ENCODE data around the gene MED27. TPM values are rescaled to one million over a fixed set of nuclear protein-coding genes. Genes with fewer than 3 reads are reported as not detected.
A peak's percentile ranks its signal among the peaks of the same experiment; 100 is the strongest.

MED27 gene
- total RNA-seq, 1 donor from 2014 or later = 13.7 TPM

DNA sequence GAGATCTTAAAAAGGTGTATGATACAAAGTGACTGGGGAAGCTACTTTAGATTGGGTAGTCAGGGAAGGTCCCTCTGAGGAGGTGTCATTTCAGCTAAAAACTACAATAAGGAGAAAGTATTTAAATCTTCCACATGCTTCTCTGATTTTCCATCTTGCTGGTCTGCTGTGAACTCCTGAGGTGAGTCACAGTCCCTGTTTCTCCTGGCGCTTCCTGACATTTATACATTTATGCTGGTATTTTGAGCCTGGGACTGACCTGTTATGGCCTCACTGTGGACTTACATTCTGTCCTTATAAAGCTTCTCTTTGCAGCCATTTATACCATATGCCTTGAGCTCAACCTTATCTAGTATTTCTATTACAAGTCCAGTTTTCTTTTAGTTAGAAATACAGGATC, 95.1 kb downstream of the MED27 start:
- DNase-seq = no peak
- no peak for ATAC-seq (ENCODE audit: poor library complexity)
- intact Hi-C loops (cut with DNase I) = no loop called here

DNA sequence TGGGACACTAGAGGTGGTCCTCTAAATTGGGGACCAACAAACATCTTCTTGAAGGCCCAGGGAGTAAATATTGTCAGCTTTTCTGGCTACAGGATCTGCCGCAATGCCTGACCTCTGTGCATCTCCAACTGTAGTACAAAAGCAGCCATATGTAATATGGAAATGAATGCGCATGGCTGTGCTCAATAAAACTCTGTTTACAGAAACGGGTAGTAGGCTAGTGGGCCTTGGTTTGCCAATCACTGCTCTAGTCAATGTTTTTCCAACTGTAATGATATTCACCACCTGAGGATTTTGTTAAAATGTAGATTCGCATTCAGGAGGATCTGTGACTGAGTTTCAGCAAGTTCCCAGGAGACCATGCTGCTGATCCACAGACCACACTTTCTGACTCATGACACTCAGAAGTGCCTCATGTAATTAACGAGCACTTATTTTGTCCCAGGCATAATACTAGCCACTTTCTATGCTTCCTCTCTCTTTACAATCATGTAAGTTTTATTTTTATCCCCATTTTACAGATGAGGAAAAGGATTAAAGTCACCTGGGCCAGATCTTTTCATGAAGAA, 96.9 kb downstream of the MED27 start:
- intact Hi-C loops (cut with DNase I) = no loop called here
- ATAC-seq (ENCODE audit: poor library complexity) = no peak
- DNase-seq = no peak

DNA sequence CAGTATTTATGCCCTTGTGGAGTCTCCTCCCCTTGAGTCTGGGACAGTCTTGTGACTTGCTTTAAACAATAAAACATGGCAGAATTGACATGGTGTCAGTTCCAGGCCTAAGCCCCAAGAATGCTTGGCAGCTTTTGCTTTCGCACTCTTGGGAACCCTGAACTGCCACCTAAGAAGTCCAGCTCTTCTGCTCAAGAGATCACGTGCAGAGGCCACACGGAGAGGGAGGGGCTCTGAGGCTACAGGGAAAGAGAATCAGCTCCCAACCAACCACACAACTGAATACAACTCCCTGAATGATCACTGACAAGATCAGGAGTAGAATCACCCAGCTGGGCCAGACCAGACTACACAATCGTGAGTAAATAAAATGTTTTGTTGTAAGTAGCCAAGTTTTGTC, 97.6 kb downstream of the MED27 start:
- intact Hi-C loops (cut with DNase I) = no loop called here
- ATAC-seq (ENCODE audit: poor library complexity) = no peak
- no peak for DNase-seq

DNA sequence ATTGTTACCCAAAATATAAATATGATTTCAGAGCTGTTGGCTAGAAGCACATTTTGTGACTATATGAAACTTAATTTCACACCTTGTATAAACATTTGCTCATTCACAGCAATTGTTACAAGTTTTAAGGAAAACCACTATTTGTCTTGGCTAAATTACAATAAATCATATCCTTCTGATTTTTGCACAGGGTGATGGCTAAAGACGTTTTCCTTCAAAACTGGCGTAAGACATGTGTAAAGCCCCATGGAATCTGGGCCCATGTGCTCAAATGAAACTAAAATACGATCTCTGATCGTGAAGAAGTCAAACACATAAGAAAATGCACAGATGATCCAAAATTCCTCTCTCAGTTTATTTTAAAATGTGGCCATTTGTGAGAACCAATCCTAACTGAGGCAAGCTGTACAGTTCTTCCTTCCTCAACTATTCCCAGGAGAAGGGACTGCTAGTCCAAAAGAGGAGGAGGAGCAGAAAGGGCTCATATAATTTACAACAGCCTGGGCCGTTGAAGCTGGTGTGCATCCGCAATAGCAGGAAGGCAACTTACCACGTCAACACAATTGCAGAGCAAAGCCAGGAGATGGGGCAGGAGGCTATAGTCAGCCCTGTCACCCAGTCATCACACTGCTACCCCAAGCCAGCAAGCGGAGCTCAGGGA, 98.4 kb downstream of the MED27 start:
- no peak for DNase-seq
- intact Hi-C loops (cut with DNase I) = no loop called here
- ATAC-seq (ENCODE audit: poor library complexity) = peak; percentile 49

DNA sequence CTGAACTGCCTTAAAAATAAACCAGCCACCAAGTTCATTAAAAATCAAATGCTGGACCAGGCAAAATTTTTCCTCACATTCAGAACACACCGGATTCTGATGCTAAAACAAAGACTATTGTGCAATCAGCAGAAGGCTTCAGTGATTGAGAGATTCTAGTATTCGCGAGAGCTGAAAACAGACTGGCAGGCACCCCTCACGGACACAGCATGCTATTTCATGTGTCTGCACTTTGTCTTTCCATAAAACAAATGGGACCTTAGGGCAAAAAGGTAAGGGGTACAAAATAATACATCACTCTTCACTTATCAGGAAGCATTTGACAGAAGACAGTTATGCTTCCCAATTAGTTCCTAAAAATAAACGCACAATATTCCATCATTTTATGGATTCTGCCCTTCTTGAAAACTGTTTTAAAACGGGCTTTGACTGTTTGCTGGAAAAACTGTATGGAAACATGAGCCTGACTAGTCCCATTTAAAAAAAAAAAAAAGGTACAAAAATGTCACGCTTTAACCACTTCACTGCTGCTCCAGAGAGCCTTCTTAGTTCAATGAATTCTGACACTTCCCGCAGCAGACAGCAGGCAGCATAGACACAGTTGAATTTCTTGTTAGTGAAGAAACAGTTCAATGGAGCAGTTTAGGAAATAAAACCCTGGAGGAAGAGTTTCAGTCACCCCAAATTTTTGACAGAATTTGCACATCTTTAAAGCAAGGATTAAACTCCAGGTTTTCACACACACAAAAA, 99.2 kb downstream of the MED27 start:
- intact Hi-C loops (cut with DNase I) = no loop called here
- no peak for ATAC-seq (ENCODE audit: poor library complexity)
- no peak for DNase-seq

DNA sequence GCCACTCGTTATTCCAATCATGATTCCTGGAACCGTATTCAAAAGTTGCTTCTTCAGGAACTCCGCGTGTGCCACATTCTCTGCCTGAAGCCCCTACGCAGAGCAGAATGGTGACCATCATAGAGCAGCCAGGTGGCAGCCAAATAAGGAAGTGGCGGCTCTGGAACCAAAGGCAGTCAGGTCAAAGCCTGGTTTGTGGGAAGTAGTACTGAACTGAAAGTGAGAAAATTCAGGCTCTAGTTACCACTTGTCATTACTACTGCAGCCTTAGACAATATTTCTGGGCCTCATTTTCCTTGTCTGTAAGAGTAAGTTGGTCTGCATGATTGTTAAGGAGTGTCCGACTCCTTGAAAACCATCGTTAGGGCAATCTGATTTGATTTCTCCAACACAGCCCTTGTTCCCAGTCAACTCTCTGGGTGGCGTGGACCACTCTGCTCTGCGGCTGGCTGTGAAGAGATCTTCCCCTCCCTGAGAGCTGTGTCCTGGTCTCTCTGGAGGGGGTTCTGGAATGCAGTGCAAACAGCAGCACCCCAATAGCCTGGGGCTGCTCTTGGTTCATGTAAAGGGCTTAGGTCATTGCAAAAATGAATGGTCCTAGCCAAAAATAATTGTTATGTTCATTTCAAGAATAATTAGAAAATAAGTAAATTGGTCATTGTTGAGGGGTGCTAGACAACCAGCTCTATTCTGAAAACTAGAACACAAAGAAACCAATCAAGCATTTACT, 102.4 kb downstream of the MED27 start:
- DNase-seq = no peak
- no peak for ATAC-seq (ENCODE audit: poor library complexity)
- intact Hi-C loops (cut with DNase I) = no loop called here

DNA sequence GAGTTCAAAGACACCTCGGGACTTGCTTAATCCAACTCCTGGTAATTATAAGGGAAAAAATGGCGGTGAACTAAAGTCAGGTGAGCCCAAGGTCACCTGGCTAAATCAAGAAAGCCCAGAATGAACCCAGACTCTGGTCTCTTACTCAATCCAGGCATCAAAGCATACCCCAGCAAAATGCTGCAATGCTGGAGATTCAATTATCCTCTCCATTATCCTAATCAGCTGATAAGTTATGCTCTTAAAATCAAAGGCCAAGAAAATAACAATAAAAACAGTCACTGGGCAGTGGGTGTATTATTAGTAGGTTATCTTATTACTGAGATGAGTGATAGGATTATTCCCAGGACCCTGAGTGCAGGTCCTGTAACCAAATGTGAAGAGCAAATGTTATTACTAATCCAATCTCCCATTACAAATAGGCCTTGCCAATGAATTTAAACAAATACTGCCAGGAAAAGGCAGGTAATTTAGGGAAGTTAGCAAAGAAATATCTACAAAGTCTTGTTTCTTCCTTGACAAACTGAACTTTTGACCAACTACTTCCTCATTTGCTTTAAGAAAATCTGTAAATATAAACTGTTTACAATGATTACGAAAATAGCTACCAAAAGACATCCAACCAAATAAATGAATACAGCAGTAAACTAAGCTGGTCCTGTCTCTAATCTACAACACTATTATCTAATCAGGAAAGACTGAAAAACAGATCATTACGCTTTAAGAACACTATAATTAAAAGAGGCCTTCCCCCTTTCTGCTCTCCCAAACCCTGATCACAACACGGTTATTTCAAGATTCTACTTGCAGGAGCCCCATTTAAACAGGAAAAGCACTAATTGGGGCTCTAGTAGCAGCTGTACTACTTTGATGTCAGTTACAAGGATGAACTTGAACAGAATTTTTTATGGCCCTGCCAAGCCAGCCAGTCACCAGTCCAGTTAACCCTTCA, 103.2 kb downstream of the MED27 start:
- intact Hi-C loops (cut with DNase I) = no loop called here
- ATAC-seq (ENCODE audit: poor library complexity) (no peak), DNase-seq (no peak)

DNA sequence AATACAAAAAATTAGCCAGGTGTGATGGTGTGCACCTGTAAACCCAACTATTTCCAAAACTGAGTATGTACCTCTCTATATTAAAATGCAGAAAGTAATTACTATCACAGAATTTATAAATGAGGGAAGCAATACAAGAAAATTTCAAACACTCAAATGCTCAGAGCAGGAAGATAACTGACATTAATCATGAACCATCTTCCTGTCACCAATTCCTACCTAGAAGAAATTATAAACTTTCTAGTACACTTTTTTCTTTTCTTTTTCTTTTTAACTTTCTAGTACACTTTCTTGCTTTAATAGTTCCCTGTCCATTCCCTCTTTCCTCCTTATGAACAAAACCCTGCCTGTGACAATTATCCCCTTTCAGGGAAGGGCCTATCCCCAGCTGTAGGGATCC, 106.8 kb downstream of the MED27 start:
- DNase-seq (no peak), ATAC-seq (ENCODE audit: poor library complexity) (no peak)
- intact Hi-C loops (cut with DNase I) = no loop called here

DNA sequence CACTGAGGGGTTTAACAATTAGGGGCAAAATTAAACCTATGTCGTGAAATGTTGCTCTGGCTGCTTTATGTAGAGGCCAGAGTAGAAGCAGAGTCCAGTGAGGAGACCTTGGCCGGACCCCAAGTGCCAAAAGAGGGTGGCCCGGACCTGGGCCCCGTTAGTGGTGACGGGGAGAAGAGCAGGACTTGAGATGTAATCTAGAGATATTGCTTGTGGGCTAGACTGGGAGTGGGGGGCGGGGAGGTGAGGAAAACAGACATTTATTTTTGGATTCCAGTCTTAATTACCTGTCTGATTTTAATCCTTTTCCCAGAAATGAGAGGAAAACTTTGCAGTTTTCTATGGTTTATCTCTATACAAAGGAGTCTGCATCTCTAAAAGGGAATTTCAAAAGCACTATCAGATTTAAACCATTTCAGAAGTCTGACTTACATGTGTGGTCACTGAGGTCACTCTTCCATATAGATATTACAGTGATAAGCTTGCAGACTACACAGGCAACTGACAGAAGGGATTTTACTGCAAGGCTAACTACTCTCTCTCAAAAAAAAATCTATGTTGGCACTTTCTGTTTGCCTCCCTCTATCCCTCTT, 108.1 kb downstream of the MED27 start:
- intact Hi-C loops (cut with DNase I) = no loop called here
- ATAC-seq (ENCODE audit: poor library complexity) (no peak), DNase-seq (no peak)

DNA sequence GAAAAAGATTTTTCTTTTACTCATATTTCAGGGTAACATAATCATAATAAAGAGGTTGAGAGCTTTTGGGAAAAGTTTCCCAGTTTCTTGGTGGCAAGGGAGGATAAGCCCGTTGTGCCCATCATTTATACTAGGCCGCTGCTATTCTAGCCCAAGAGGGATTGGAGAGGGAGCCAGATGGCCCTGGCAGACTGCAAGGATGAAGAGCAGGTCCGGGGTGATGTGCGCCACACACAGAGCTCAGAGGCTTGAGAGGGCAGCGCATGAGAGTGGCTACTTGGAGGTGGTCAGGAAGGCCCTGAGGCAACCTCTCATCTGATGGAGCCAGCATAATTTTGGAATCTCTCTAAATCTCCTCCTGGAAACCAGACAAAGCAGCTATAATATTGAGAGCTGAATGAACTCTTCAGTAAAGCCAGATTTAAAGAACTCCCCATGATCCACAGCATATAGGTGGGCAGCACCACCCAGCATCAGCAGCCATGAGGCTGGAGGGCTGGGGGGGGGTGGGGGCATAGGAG, 110.1 kb downstream of the MED27 start:
- ATAC-seq (ENCODE audit: poor library complexity) (no peak), DNase-seq (no peak)
- intact Hi-C loops (cut with DNase I) = no loop called here

DNA sequence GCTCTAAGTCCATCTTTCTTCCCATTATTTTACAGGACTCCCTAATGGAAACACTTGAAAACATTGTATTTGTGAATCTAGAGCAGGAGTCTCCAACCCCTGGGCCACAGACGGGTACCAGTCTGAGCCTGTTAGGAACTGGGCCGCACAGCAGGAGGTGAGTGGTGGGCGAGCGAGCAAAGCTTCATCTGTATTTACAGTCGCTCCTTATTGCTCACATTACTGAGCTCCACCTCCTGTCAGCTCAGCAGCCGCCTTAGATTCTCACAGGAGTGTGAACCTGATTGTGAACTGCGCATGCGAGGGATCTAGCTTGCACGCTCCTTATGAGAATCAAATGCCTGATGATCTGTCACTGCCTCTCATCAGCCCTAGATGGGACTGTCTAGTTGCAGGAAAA, 111.0 kb downstream of the MED27 start:
- intact Hi-C loops (cut with DNase I) = no loop called here
- ATAC-seq (ENCODE audit: poor library complexity) (no peak), DNase-seq (no peak)

DNA sequence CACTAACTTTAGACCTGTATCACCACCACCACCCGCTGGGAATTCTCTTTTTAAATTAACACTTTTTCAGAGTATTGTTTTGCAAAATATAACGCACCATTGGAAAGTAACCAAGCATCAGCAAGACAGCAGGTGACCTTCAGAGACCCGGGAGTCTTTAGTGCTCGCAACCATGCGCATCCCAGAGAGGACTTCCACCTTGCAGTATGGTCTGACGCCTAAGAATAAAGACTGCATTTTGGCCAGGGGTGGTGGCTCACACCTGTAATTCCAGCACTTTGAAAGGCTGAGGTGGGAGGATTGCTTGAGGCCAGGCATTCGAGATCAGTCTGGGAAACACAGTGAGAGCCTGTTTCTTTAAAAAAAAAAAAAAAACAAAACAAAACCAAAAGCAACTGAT, 113.8 kb downstream of the MED27 start:
- intact Hi-C loops (cut with DNase I) = no loop called here
- ATAC-seq (ENCODE audit: poor library complexity) = no peak
- no peak for DNase-seq

DNA sequence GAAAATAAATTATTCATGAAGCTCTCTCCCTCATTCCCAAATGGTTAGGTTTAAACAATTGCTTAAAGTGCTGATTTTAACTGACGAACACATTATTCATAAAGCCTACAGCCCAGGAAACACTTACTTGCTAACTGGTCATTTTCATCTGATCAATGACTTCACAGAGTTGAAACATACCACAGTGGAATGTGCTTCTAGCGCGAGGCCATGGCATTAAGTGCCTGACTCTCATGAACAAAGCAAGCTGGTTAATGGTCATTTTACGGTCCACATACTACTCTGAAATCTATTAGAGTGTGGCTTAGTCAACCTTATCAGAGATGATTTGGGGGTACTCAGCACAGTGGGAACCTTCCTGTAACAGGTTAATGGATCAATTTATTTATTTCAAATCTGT, 114.6 kb downstream of the MED27 start:
- intact Hi-C loops (cut with DNase I) = no loop called here
- DNase-seq (no peak), ATAC-seq (ENCODE audit: poor library complexity) (no peak)

DNA sequence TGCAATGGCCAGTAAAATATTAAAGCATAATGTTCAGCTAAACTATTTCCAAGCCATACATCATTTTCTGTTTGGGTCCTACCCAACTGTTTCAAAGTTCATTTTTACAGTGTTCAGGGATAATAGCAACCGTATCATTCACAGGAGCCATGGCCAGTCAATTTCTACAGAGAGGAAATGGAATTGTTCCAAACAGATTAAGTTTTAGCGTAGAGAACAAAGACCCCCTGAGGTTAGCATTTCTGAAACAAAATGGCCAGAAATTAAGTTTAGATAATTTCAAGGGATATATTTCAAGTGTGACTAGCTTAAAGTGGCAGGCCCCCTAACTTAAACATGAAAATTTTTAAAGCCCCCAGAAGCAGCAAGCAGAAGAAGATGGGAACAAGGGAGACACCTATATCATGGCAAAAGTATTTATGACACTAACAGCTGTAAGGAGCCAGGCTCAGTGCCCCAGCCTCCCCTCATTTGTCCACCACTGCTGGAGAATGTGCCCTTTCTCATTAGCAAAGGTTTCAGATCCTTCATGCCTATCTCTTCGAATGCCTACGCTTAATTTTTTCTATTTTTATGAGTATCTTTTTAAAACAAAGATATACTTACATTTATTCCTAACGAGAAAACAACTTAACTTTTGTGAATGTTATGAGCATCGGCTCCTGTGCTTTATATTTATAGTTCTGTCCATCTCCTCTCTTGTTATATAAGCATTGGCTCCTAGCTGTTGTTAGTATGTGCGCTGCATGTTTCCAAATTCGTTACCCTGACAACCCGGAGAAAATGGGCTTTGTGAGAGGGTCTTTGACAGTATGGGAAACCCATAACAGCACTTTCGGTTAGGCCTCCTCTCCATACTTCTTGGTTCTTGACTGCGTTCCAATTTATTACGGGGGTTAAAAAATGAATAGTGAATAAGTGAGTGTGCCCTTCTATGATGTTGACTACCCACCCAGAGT, 116.3 kb downstream of the MED27 start:
- no peak for DNase-seq
- ATAC-seq (ENCODE audit: poor library complexity) = no peak
- intact Hi-C loops (cut with DNase I) = no loop called here

DNA sequence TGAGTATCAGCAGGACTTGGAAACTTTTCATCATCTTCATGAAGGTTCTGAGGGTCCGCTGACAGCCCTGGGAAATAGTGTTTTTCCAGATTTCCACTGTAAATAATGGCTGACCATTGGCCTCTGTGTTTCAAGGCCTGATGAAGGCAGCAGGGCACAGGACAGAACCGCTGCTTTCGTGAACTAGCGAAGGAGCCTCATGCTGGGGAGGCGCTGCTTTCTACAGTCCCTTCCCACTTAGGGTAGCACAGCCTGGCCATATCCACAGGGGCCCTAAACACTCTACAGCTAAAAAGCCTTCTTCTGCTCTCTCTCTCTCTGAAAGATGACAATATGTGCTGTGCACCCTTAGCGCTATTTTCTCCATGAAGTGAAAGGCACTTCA, 118.2 kb downstream of the MED27 start:
- DNase-seq = no peak
- no peak for ATAC-seq (ENCODE audit: poor library complexity)
- intact Hi-C loops (cut with DNase I) = no loop called here

DNA sequence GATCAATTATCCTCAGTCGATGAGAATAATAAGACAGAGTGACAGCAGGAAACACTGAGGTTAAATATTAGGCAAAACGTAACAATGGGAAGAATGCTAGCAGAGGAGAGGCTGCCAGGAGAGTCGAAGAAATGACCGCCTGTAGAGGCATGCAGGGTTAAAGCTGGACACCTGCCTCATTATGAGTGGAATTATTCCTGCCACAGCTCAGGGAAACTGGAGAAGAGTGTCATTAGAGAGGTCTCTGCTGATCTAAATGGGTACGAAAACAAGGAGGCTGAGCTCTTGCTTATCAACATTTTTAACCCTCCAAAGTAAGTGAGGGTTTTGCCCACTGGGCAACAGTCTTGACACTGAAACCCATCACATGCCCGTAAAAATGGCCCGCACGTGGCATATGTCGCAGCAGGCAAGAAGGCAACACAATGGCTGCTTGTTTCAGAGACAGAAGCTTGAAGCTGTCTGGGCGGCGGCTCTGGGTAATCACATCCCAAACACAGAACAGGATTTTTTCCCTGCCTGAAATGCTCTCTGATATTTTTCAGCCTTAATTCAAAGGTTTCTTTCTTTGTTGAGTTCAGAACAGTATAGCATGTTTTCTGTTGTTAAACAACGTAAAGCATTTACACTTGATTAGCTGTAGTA, 118.7 kb downstream of the MED27 start:
- intact Hi-C loops (cut with DNase I) = no loop called here
- no peak for ATAC-seq (ENCODE audit: poor library complexity)
- no peak for DNase-seq

DNA sequence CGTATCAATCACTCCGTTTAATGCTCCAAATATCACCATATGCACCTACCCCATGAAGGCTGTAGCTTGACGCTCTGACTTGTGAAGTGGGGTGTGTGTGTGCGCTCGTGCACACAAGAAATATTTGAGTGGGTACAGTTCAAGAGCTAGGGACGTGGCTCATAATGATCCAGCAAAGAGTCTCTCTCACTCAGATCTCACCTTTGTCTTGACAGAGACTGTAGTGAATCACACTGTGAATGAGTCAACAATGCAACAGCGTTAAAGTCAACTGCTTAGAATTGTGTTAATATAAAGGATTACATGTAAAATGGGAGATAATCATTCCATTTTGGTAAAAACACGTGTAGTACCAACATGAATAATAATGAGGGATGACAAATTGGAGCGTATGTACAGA, 119.4 kb downstream of the MED27 start:
- intact Hi-C loops (cut with DNase I) = no loop called here
- DNase-seq (no peak), ATAC-seq (ENCODE audit: poor library complexity) (peak; percentile 48)
